Activated B cell treated with CpG ODN at 0.5 μM for 24 hours (primary cell): ENCODE measurements around the gene SCARB1. TPM values are rescaled to one million over a fixed set of nuclear protein-coding genes. Genes with fewer than 3 reads are reported as not detected.
"Not testable (repeated sequence)": the region's sequence is repeated elsewhere in the genome, so short reads cannot be mapped to it uniquely, and the experiment has no call there.

Experiments used
- ATAC-seq: fragments of 200-7000 bp; cut with Tn5 transposase; one replicate; pipeline ENCODE4 v1.10.0; 2021; ENCODE audit warnings: low read depth, mild to moderate bottlenecking, moderate library complexity
- CTCF ChIA-PET: fragments of 350-600 bp; sonication (Branson Sonifier 250); formaldehyde crosslinking; loops from one replicate; lab custom pipeline; 2021; ENCODE audit warnings: antibody characterized with exemption; lab: Charles Lee
- POLR2A ChIA-PET: fragments of 350-600 bp; sonication (Branson Sonifier 250); formaldehyde crosslinking; loops from one replicate; lab custom pipeline; 2021; ENCODE audit warnings: antibody characterized with exemption; lab: Charles Lee
- DNase-seq: peaks from one replicate; pipeline ENCODE4 v3.0.0; 2022
- H3K27ac Mint-ChIP-seq: one replicate; pipeline ENCODE4 v1.8.0; 2020; ENCODE audit warnings: mixed read lengths
- H3K27me3 Mint-ChIP-seq: one replicate; pipeline ENCODE4 v1.8.0; 2021; ENCODE audit warnings: mixed read lengths
- H3K36me3 Mint-ChIP-seq: one replicate; pipeline ENCODE4 v1.8.0; 2021; ENCODE audit warnings: low read depth, mixed read lengths
- H3K4me1 Mint-ChIP-seq: one replicate; pipeline ENCODE4 v1.8.0; 2021; ENCODE audit warnings: mixed read lengths
- H3K4me3 Mint-ChIP-seq: one replicate; pipeline ENCODE4 v1.8.0; 2020; ENCODE audit warnings: mild to moderate bottlenecking, mixed read lengths
- H3K9me3 Mint-ChIP-seq: one replicate; pipeline ENCODE4 v1.8.0; 2020; ENCODE audit warnings: mixed read lengths
- CTCF ChIP-seq: fragments of 200-600 bp; IDR thresholded peaks from one replicate; pipeline ENCODE4 v1.8.0; 2022; ENCODE audit warnings: antibody characterized with exemption, mild to moderate bottlenecking
- intact Hi-C: fragments of 100-400 bp; cut with micrococcal nuclease; formaldehyde crosslinking; loops from one replicate; pipeline ENCODE4 v1.15.1; 2024
- total RNA-seq: library from RNA; stranded (reverse); gene quantifications from 2 replicates; pipeline ENCODE4 v1.2.3, GENCODE V29; 2022

Gene SCARB1
- total RNA-seq, 1 donor from 2014 or later = 39.3 TPM

- DNase-seq (no peak), ATAC-seq (no peak)
- ChIA-PET POLR2A (interaction anchor here (0.6 to 1.8 kb wide), 4 partner anchors 21 to 305 kb away, joined by 3 to 6 read pairs (median 3); partner anchors contain the start of gene UBC), CTCF (interaction anchor here (1.2 kb wide), 1 partner anchor 112 kb away, joined by 3 read pairs; no protein-coding TSS in a partner anchor)
- Mint-ChIP-seq H3K9me3 (no peaks in the 10 kb centered on the region), H3K27me3 (no peaks in the 10 kb centered on the region), H3K4me1 (peaks cover 65% of the 10 kb centered on the region), H3K4me3 (peak overlapping the region; percentile 25), H3K36me3 (no peaks in the 10 kb centered on the region), H3K27ac (peak overlapping the region; percentile 61)
- intact Hi-C loops = loop anchor here (1.0 to 2.0 kb wide), 2 partner anchors 15 to 21 kb away; partner anchors contain the start of gene SCARB1
- TF ChIP-seq CTCF = no peak
Measured at GRCh38 chr12:124883263-124884130, 19.8 kb upstream of the SCARB1 start.

- Mint-ChIP-seq H3K4me3 (no peak overlapping the region), H3K36me3 (no peaks in the 10 kb centered on the region), H3K4me1 (peaks cover 53% of the 10 kb centered on the region), H3K27me3 (no peaks in the 10 kb centered on the region), H3K9me3 (no peaks in the 10 kb centered on the region), H3K27ac (no peak overlapping the region)
- ATAC-seq (no peak), DNase-seq (no peak)
- ChIA-PET POLR2A (interaction anchor here (2.7 kb wide), 1 partner anchor 18 kb away, joined by 11 read pairs; the partner anchor contains the start of gene SCARB1), CTCF (no interaction called here)
- TF ChIP-seq CTCF = no peak
- intact Hi-C loops = no loop called here
Measured at GRCh38 chr12:124881123-124881522, 17.5 kb upstream of the SCARB1 start.

GRCh38 chr12:124880335-124880734 lies 16.7 kb upstream of the SCARB1 start:
- DNase-seq, intact Hi-C loops, H3K36me3 Mint-ChIP-seq, H3K27me3 Mint-ChIP-seq, ATAC-seq, H3K9me3 Mint-ChIP-seq, H3K4me3 Mint-ChIP-seq, H3K27ac Mint-ChIP-seq: not testable (repeated sequence)
- peaks cover 45% of the 10 kb centered on the region for H3K4me1 Mint-ChIP-seq
- ChIA-PET POLR2A (interaction anchor here (0.7 to 2.7 kb wide), 2 partner anchors 17 to 96 kb away, joined by 3 to 11 read pairs; partner anchors contain the start of gene SCARB1), CTCF (interaction anchor here (1.7 kb wide), 1 partner anchor 26 kb away, joined by 6 read pairs; no protein-coding TSS in a partner anchor)

- no peak for DNase-seq
- peaks cover 32% of the 10 kb centered on the region for H3K4me1 Mint-ChIP-seq
- ChIA-PET CTCF (interaction anchor here (1.7 kb wide), 1 partner anchor 28 kb away, joined by 6 read pairs; no protein-coding TSS in a partner anchor), POLR2A (interaction anchor here (2.7 kb wide), 1 partner anchor 16 kb away, joined by 11 read pairs; the partner anchor contains the start of gene SCARB1)
- H3K27me3 Mint-ChIP-seq = no peaks in the 10 kb centered on the region
- no peak for ATAC-seq
- no peak overlapping the region for H3K4me3 Mint-ChIP-seq
- no peaks in the 10 kb centered on the region for H3K36me3 Mint-ChIP-seq
- H3K9me3 Mint-ChIP-seq = no peaks in the 10 kb centered on the region
- intact Hi-C loops = no loop called here
- no peak for TF ChIP-seq CTCF
- H3K27ac Mint-ChIP-seq = no peak overlapping the region
Measured at GRCh38 chr12:124878795-124879516, 15.3 kb upstream of the SCARB1 start.

GRCh38 chr12:124877423-124877822 lies 13.8 kb upstream of the SCARB1 start:
- ChIA-PET CTCF (no interaction called here), POLR2A (no interaction called here)
- Mint-ChIP-seq H3K36me3 (no peaks in the 10 kb centered on the region), H3K9me3 (no peaks in the 10 kb centered on the region), H3K27ac (no peak overlapping the region), H3K27me3 (no peaks in the 10 kb centered on the region), H3K4me3 (no peak overlapping the region), H3K4me1 (peaks cover 19% of the 10 kb centered on the region)
- ATAC-seq (no peak), DNase-seq (no peak)
- no peak for TF ChIP-seq CTCF
- intact Hi-C loops = no loop called here
